Skeletal muscle satellite cell (primary cell): ENCODE data around the gene TUBB2A.
A peak's percentile ranks its signal among the peaks of the same experiment; 100 is the strongest.
"Not testable (repeated sequence)": the region's sequence is repeated elsewhere in the genome, so short reads cannot be mapped to it uniquely, and the experiment has no call there.

Source experiments
- H3K27me3 ChIP-seq: 2 replicates; pipeline ENCODE4 v1.7.0; 2013; ENCODE audit warnings: low read length; ENCODE audit not compliant: control insufficient read depth, insufficient read depth
- H3K36me3 ChIP-seq: 2 replicates; pipeline ENCODE4 v1.7.0; 2013; ENCODE audit warnings: mild to moderate bottlenecking, control low read depth, low read length; ENCODE audit not compliant: insufficient read depth
- H3K4me1 ChIP-seq: 2 replicates; pipeline ENCODE4 v1.7.0; 2013; ENCODE audit warnings: low read length; ENCODE audit not compliant: control insufficient read depth, insufficient read depth
- H3K4me2 ChIP-seq: 2 replicates; pipeline ENCODE4 v1.7.0; 2013; ENCODE audit warnings: mild to moderate bottlenecking, low read length
- H3K4me3 ChIP-seq: 2 replicates; pipeline ENCODE4 v1.7.0; 2013; ENCODE audit warnings: low read length
- H3K9ac ChIP-seq: 2 replicates; pipeline ENCODE4 v1.7.0; 2013; ENCODE audit warnings: mild to moderate bottlenecking, low read depth, low read length, moderate library complexity
- H3K9me3 ChIP-seq: replicated peaks from 2 replicates; pipeline ENCODE4 v1.7.0; 2013; ENCODE audit warnings: mild to moderate bottlenecking, control low read depth, low read length

The TUBB2A gene

GRCh38 chr6:3143158-3143557, 14.2 kb downstream of the TUBB2A start:
- H3K9ac ChIP-seq: no peak overlapping the region
- H3K4me1 ChIP-seq: peaks cover 18% of the 10 kb centered on the region
- peaks cover 20% of the 10 kb centered on the region for H3K36me3 ChIP-seq
- H3K4me3 ChIP-seq: no peak overlapping the region
- no peak overlapping the region for H3K4me2 ChIP-seq
- H3K9me3 ChIP-seq: no peaks in the 10 kb centered on the region
- no peaks in the 10 kb centered on the region for H3K27me3 ChIP-seq

DNA sequence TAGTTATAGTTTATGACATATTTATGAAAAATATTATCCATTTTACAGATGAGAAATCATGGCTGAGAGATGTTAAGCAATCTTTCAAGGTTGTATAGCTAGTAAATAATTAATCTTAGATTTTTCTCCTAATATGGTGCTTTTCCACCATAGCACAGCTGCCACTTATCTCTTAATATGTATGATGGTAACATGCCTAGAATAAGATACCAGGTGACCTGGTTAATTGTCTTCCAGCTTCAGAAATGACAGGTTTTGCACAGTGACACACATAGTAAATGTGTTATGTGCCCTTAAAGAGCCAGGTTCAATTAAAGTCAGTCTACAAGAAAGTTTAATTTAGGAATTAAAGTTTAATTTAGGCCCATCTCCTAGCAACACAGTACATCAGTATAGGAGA, 14.8 kb downstream of the TUBB2A start:
- no peaks in the 10 kb centered on the region for H3K27me3 ChIP-seq
- H3K36me3 ChIP-seq: peaks cover 20% of the 10 kb centered on the region
- no peaks in the 10 kb centered on the region for H3K9me3 ChIP-seq
- no peak overlapping the region for H3K4me2 ChIP-seq
- no peak overlapping the region for H3K9ac ChIP-seq
- H3K4me1 ChIP-seq: peaks cover 23% of the 10 kb centered on the region
- no peak overlapping the region for H3K4me3 ChIP-seq

DNA sequence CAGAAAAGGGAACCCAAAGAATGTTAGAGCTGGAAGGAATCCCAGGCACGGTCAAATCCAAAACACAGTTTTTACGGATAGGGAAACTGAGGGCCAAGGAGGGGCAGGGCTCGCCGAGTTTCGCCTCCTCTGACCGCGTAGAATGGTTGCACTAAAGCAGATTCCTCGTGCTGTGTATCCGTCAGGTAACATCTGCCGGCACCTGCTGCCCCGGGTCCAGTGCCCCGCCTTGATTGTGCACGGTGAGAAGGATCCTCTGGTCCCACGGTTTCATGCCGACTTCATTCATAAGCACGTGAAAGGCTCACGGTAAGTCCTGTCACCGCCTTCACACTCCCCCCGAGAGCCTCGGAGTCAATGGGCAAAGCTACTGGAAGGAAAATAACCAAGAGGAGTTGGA, 17.1 kb downstream of the TUBB2A start:
- H3K27me3 ChIP-seq: no peaks in the 10 kb centered on the region
- no peak overlapping the region for H3K4me2 ChIP-seq
- H3K4me1 ChIP-seq: peaks cover 36% of the 10 kb centered on the region
- no peaks in the 10 kb centered on the region for H3K9me3 ChIP-seq
- H3K36me3 ChIP-seq: peaks cover 22% of the 10 kb centered on the region
- no peak overlapping the region for H3K9ac ChIP-seq
- H3K4me3 ChIP-seq: no peak overlapping the region

- peak overlapping the region; percentile 43 for H3K9ac ChIP-seq
- H3K4me2 ChIP-seq: peak overlapping the region; percentile 61
- peak overlapping the region; percentile 39 for H3K4me3 ChIP-seq
- H3K4me1 ChIP-seq: peaks cover 36% of the 10 kb centered on the region
- H3K27me3 ChIP-seq: no peaks in the 10 kb centered on the region
- H3K36me3 ChIP-seq: peaks cover 22% of the 10 kb centered on the region
- no peaks in the 10 kb centered on the region for H3K9me3 ChIP-seq
Measured at GRCh38 chr6:3139090-3139903, 18.0 kb downstream of the TUBB2A start.

DNA sequence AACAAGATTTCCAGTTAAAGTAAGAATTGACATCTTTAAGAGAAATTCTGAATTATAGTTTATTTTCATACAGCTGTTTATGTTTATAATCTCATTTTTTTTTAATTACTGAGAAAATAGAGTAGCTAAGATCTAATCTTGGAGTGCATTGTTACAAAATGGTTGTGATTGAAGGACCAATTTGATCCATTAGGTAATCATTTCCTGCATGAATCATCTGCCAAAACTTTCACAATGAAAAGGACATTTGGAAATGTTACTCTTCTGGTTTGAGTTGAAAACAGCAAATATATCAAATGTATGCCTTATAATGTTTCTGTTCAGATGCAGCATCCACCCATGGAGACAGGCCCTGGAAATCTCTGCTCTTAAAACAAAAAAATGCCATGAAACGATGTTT, 19.0 kb downstream of the TUBB2A start:
- Histone ChIP-seq H3K4me2 (peak overlapping the region; percentile 61), H3K36me3 (peaks cover 22% of the 10 kb centered on the region), H3K9ac (peak overlapping the region; percentile 43), H3K4me3 (peak overlapping the region; percentile 39), H3K9me3 (no peaks in the 10 kb centered on the region), H3K4me1 (peaks cover 36% of the 10 kb centered on the region), H3K27me3 (no peaks in the 10 kb centered on the region)

DNA sequence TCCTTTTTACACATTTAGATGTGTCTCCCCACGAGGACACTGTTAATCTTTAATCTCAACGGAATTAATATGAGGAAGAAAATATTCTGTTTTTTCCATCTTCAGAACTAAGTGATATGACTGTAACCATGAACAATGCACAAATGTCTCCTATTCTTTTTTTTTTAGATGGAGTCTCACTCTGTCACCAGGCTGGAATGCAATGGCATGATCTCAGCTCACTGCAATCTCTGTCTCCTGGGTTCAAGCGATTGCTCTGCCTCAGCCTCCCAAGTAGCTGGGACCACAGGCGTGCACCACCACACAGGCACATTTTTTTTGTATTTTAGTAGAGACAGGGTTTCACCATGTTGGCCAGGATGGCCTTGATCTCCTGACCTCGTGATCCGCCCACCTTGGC, 19.5 kb downstream of the TUBB2A start:
- peaks cover 36% of the 10 kb centered on the region for H3K4me1 ChIP-seq
- H3K27me3 ChIP-seq, H3K4me2 ChIP-seq, H3K9ac ChIP-seq, H3K9me3 ChIP-seq, H3K4me3 ChIP-seq: not testable (repeated sequence)
- peaks cover 22% of the 10 kb centered on the region for H3K36me3 ChIP-seq

DNA sequence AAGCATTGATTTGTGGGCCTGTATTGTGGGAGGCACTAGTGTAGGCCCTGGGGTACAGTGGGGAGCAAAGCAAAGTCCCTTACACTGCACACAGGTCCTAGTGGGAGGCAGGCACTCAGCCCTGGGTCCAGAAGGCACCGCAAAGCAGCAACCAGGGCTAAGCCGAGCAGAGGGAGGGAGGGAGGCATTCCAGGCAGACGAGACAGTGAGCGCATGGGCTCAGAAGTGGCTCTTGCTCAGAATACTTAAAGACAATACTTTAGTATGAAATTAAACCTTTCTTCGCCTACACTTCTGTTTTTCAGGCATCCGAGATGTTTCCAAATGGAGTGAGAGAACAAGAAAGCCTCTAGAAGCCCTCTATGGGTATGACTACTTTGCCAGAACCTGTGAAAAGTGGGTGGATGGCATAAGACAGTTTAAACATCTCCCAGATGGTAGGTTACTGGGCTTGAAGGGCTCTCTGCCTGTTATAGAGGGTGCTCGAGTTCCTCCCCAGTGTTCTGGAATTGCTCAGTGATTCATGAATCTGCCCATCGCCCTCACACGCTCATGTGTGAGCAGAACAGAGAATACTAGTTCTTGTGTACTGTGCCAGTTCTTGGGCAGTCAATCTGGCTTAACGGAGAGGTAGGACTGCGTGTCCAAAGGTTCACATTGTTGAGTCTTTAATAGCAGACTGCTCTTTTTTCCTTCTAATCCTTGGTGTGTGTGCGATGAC, 20.1 kb downstream of the TUBB2A start:
- Histone ChIP-seq H3K4me3 (no peak overlapping the region), H3K4me2 (no peak overlapping the region), H3K4me1 (peaks cover 36% of the 10 kb centered on the region), H3K36me3 (peaks cover 22% of the 10 kb centered on the region), H3K9ac (no peak overlapping the region), H3K27me3 (no peaks in the 10 kb centered on the region), H3K9me3 (no peaks in the 10 kb centered on the region)

DNA sequence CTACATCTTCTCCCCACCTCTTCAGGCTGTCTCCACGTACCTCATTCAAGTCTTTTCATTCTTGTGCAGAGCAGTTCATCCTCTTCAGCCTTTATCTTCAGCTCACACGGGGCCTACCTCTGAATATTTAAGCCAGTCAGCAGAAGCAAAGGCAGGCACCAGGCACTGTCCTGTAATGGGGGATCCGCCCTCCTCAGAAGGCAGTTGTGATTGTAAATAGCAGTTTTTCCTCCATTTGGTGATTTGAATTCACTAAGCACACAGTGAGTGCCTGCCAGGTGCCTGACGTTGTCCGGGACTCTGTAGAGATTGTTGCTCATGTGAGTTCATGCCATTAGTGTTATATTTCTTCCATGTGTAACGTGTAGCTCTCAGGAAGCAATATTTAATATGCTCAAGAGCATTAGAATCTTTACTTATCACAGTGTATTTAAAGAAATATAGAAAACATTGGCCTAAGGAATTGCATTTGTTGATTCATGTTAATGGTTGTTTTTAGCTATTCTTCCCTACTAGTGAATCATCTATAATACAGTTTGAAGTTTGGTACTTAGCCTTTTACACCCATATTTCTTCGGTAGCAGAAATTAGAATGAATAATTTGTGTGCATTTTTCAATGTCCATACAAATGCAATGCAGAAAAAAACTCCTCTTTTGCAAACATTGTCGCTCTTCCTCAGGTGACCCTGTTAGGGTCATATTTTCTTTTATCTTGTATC, 20.9 kb downstream of the TUBB2A start:
- Histone ChIP-seq H3K9me3 (no peaks in the 10 kb centered on the region), H3K4me2 (no peak overlapping the region), H3K36me3 (peaks cover 22% of the 10 kb centered on the region), H3K4me3 (no peak overlapping the region), H3K27me3 (no peaks in the 10 kb centered on the region), H3K9ac (no peak overlapping the region), H3K4me1 (peaks cover 36% of the 10 kb centered on the region)

GRCh38 chr6:3135668-3136291, 21.6 kb downstream of the TUBB2A start:
- Histone ChIP-seq H3K9me3 (no peaks in the 10 kb centered on the region), H3K27me3 (no peaks in the 10 kb centered on the region), H3K4me1 (peaks cover 36% of the 10 kb centered on the region), H3K4me2 (no peak overlapping the region), H3K9ac (no peak overlapping the region), H3K4me3 (no peak overlapping the region), H3K36me3 (peaks cover 21% of the 10 kb centered on the region)

- H3K4me3 ChIP-seq: no peak overlapping the region
- no peaks in the 10 kb centered on the region for H3K9me3 ChIP-seq
- no peaks in the 10 kb centered on the region for H3K27me3 ChIP-seq
- H3K9ac ChIP-seq: no peak overlapping the region
- H3K4me1 ChIP-seq: peaks cover 22% of the 10 kb centered on the region
- H3K4me2 ChIP-seq: no peak overlapping the region
- peaks cover 20% of the 10 kb centered on the region for H3K36me3 ChIP-seq
Measured at GRCh38 chr6:3133515-3133914, 23.8 kb downstream of the TUBB2A start.

- Histone ChIP-seq H3K36me3 (peaks cover 13% of the 10 kb centered on the region), H3K4me1 (peaks cover 5% of the 10 kb centered on the region), H3K9ac (no peak overlapping the region), H3K4me3 (no peak overlapping the region), H3K27me3 (no peaks in the 10 kb centered on the region), H3K9me3 (no peaks in the 10 kb centered on the region), H3K4me2 (no peak overlapping the region)
Measured at GRCh38 chr6:3131695-3132094, 25.6 kb downstream of the TUBB2A start.
